MM.1S (cell line): ENCODE data around the gene DTNB.

Source experiments
- DNase-seq: peaks from one replicate; pipeline ENCODE4 v3.0.0-alpha.2; 2015
- H2AFZ ChIP-seq: fragments of 300-600 bp; sonication (generic); 2 replicates; pipeline ENCODE4 v1.6.0; 2016; ENCODE audit warnings: antibody characterized with exemption, low read length
- H3F3A ChIP-seq: fragments of 300-600 bp; sonication (generic); 2 replicates; pipeline ENCODE4 v1.6.1; 2016; ENCODE audit warnings: mild to moderate bottlenecking, antibody characterized with exemption, low read length, moderate library complexity, mixed read lengths; ENCODE audit not compliant: insufficient read depth
- H3K27ac ChIP-seq: fragments of 300-600 bp; sonication (generic); 2 replicates; pipeline ENCODE4 v1.5.1; 2016; ENCODE audit warnings: mild to moderate bottlenecking, low read length
- H3K27me3 ChIP-seq: fragments of 300-600 bp; sonication (generic); replicated peaks from 2 replicates; pipeline ENCODE4 v1.6.0; 2016; ENCODE audit warnings: low read length; ENCODE audit not compliant: insufficient read depth
- H3K36me3 ChIP-seq: fragments of 300-600 bp; sonication (generic); replicated peaks from 2 replicates; pipeline ENCODE4 v1.6.1; 2016; ENCODE audit warnings: mild to moderate bottlenecking, low read length, mixed read lengths; ENCODE audit not compliant: insufficient read depth
- H3K4me1 ChIP-seq: fragments of 300-600 bp; sonication (generic); 2 replicates; pipeline ENCODE4 v1.6.1; 2016; ENCODE audit warnings: low read length, mixed read lengths
- H3K4me2 ChIP-seq: fragments of 300-600 bp; sonication (generic); 2 replicates; pipeline ENCODE4 v1.6.0; 2016; ENCODE audit warnings: low read depth, low read length
- H3K4me3 ChIP-seq: fragments of 300-600 bp; sonication (generic); 2 replicates; pipeline ENCODE4 v1.5.1; 2016; ENCODE audit warnings: low read length, mixed read lengths
- H3K79me2 ChIP-seq: fragments of 300-600 bp; sonication (generic); 2 replicates; pipeline ENCODE4 v1.6.1; 2016; ENCODE audit warnings: mixed run types, low read length, mixed read lengths
- H3K9ac ChIP-seq: fragments of 300-600 bp; sonication (generic); 2 replicates; pipeline ENCODE4 v1.6.1; 2016; ENCODE audit warnings: low read length, mixed read lengths
- H3K9me2 ChIP-seq: fragments of 300-600 bp; sonication (generic); replicated peaks from 2 replicates; pipeline ENCODE4 v1.6.1; 2016; ENCODE audit warnings: mild to moderate bottlenecking, low read length, mixed read lengths; ENCODE audit not compliant: insufficient read depth
- H3K9me3 ChIP-seq: fragments of 300-600 bp; sonication (generic); replicated peaks from 2 replicates; pipeline ENCODE4 v1.6.1; 2016; ENCODE audit warnings: mild to moderate bottlenecking, low read length, mixed read lengths; ENCODE audit not compliant: insufficient read depth
- H4K20me1 ChIP-seq: fragments of 300-600 bp; sonication (generic); 2 replicates; pipeline ENCODE4 v1.6.1; 2016; ENCODE audit warnings: mild to moderate bottlenecking, low read length, moderate library complexity, mixed read lengths; ENCODE audit not compliant: insufficient read depth
- CTCF ChIP-seq: fragments of 300-600 bp; sonication (generic); IDR thresholded peaks from 2 replicates; pipeline ENCODE4 v1.5.1; 2016; ENCODE audit warnings: antibody characterized with exemption, low read length, mixed read lengths
- EZH2 ChIP-seq: fragments of 300-600 bp; sonication (generic); optimal IDR thresholded peaks from 2 replicates; pipeline ENCODE3; 2017; ENCODE audit warnings: low read depth, mild to moderate bottlenecking, antibody characterized with exemption, low read length, mixed read lengths
- EZH2phosphoT487 ChIP-seq: fragments of 300-600 bp; sonication (generic); IDR thresholded peaks from 2 replicates; pipeline ENCODE4 v1.6.1; 2018; ENCODE audit warnings: antibody characterized with exemption, low read length

DTNB gene

GRCh38 chr2:25338401-25338800 lies 335.0 kb downstream of the DTNB start:
- TF ChIP-seq EZH2phosphoT487 = no peak
- no peak for TF ChIP-seq CTCF
- no peak for TF ChIP-seq EZH2
- peaks cover 4% of the 10 kb centered on the region; the same call in 1 of the 2 replicates for H3K4me1 ChIP-seq
- no peak overlapping the region for H3K4me2 ChIP-seq
- no peaks in the 10 kb centered on the region for H3K36me3 ChIP-seq
- H3K4me3 ChIP-seq = no peak overlapping the region
- H3K9ac ChIP-seq = no peak overlapping the region
- no peak overlapping the region for H2AFZ ChIP-seq
- no peaks in the 10 kb centered on the region; the same call in 1 of the 2 replicates for H4K20me1 ChIP-seq
- no peaks in the 10 kb centered on the region for H3K9me2 ChIP-seq
- no peak for DNase-seq
- no peaks in the 10 kb centered on the region for H3K9me3 ChIP-seq
- H3K79me2 ChIP-seq = peaks cover 3% of the 10 kb centered on the region
- no peak overlapping the region for H3K27ac ChIP-seq
- H3F3A ChIP-seq = no peaks in the 10 kb centered on the region
- no peaks in the 10 kb centered on the region for H3K27me3 ChIP-seq

GRCh38 chr2:25337891-25338290 lies 335.5 kb downstream of the DTNB start:
- H3K4me3 ChIP-seq = no peak overlapping the region
- no peaks in the 10 kb centered on the region for H3K9me2 ChIP-seq
- H3K27ac ChIP-seq = no peak overlapping the region
- H3K27me3 ChIP-seq = no peaks in the 10 kb centered on the region
- no peak overlapping the region for H2AFZ ChIP-seq
- no peak overlapping the region for H3K9ac ChIP-seq
- H3F3A ChIP-seq = no peaks in the 10 kb centered on the region
- H3K36me3 ChIP-seq = no peaks in the 10 kb centered on the region
- peaks cover 3% of the 10 kb centered on the region for H3K79me2 ChIP-seq
- H3K4me1 ChIP-seq = peaks cover 3% of the 10 kb centered on the region; the same call in 1 of the 2 replicates
- DNase-seq = no peak
- H3K9me3 ChIP-seq = no peaks in the 10 kb centered on the region
- TF ChIP-seq CTCF = no peak
- no peak for TF ChIP-seq EZH2
- no peak for TF ChIP-seq EZH2phosphoT487
- no peak overlapping the region for H3K4me2 ChIP-seq
- H4K20me1 ChIP-seq = no peaks in the 10 kb centered on the region; the same call in 1 of the 2 replicates

GRCh38 chr2:25337276-25337675 lies 336.1 kb downstream of the DTNB start:
- Histone ChIP-seq H2AFZ (no peak overlapping the region), H3K9me2 (no peaks in the 10 kb centered on the region), H3F3A (no peaks in the 10 kb centered on the region), H3K9me3 (no peaks in the 10 kb centered on the region), H3K79me2 (peaks cover 3% of the 10 kb centered on the region), H3K36me3 (no peaks in the 10 kb centered on the region), H3K4me3 (no peak overlapping the region), H4K20me1 (no peaks in the 10 kb centered on the region; the same call in 1 of the 2 replicates), H3K27me3 (no peaks in the 10 kb centered on the region), H3K27ac (no peak overlapping the region), H3K9ac (no peak overlapping the region), H3K4me2 (no peak overlapping the region), H3K4me1 (no peaks in the 10 kb centered on the region)
- TF ChIP-seq EZH2 = no peak
- no peak for TF ChIP-seq EZH2phosphoT487
- no peak for TF ChIP-seq CTCF
- DNase-seq = no peak
